Kidney (tissue), 14 donors: ENCODE data around the gene SPINK4. TPM values are rescaled to one million over a fixed set of nuclear protein-coding genes. Genes with fewer than 3 reads are reported as not detected.

ENCODE experiments used
- DNase-seq, 5 donors: peaks; one replicate each; pipeline ENCODE4 v3.0.0-alpha.2; 2013 to 2020
- FAIRE-seq: peaks from 2 replicates; lab custom pipeline; 2012; peaks lifted over from hg19 to GRCh38; lab: Jason Lieb, UNC
- H3K27ac ChIP-seq, 2 donors: one replicate each; pipeline ENCODE4 v1.7.0; 2013; ENCODE audit warnings: low read depth in 2 of 2, low read length in 2 of 2, inconsistent platforms in 1 of 2
- H3K27me3 ChIP-seq: one replicate; pipeline ENCODE4 v1.7.1; 2013; ENCODE audit warnings: low read length, inconsistent platforms; ENCODE audit not compliant: control insufficient read depth, insufficient read depth
- H3K36me3 ChIP-seq, 3 donors: one replicate each; pipeline versions ENCODE4 v1.7.0 to v1.7.1; 2013; ENCODE audit warnings: low read length in 3 of 3, control low read depth in 1 of 3, inconsistent platforms in 1 of 3; ENCODE audit not compliant: insufficient read depth in 3 of 3, control insufficient read depth in 2 of 3
- H3K4me1 ChIP-seq, 3 donors: one replicate each; pipeline versions ENCODE4 v1.7.0 to v1.7.1; 2013; ENCODE audit warnings: low read length in 3 of 3, inconsistent platforms in 1 of 3, low read depth in 1 of 3; ENCODE audit not compliant: control insufficient read depth in 2 of 3, insufficient read depth in 2 of 3
- H3K4me3 ChIP-seq, 3 donors: one replicate each; pipeline versions ENCODE4 v1.7.0 to v1.8.1; 2013; ENCODE audit warnings: low read length in 3 of 3, control low read depth in 1 of 3, inconsistent platforms in 1 of 3
- H3K9ac ChIP-seq, 3 donors: one replicate each; pipeline versions ENCODE4 v1.7.0 to v1.7.1; 2013; ENCODE audit warnings: low read length in 3 of 3, control low read depth in 1 of 3, inconsistent platforms in 1 of 3
- H3K9me3 ChIP-seq, 3 donors: one replicate each; pipeline versions ENCODE4 v1.7.0 to v1.7.1; 2013; ENCODE audit warnings: low read length in 3 of 3, control low read depth in 1 of 3, inconsistent platforms in 1 of 3; ENCODE audit not compliant: control insufficient read depth in 2 of 3, insufficient read depth in 1 of 3
- intact Hi-C: fragments of 100-400 bp; cut with DNase I; formaldehyde crosslinking; loops from one replicate; pipeline ENCODE4 v1.11.1; 2022
- polyA plus RNA-seq: library from polyadenylated mRNA; stranded (reverse); fragments of 350-450 nt; fragmentation: Illumina TruSeq; extraction: RNeasy Lipid Tissue Mini Kit (QIAGEN cat#74804); gene quantifications from one replicate; pipeline ENCODE4 v1.2.3, GENCODE V29; 2014; ENCODE audit warnings: low read depth, low replicate concordance; ENCODE audit not compliant: insufficient read depth
- total RNA-seq: library from RNA; stranded (reverse); fragmentation: NEBNext Ultra II Directional; extraction: Animal tissue kit (Norgen Biotek cat#: 25700); gene quantifications from one replicate; pipeline ENCODE4 v1.2.1, GENCODE V29; 2021
- TF ChIP-seq, protein P1 (sequence below): IDR thresholded peaks from 3 replicates; pipeline ENCODE4 v1.5.1; 2012; ENCODE audit warnings: mild to moderate bottlenecking, moderate library complexity, borderline replicate concordance; ENCODE audit not compliant: insufficient read depth; ENCODE audit errors: extremely low read depth
- donor health status: control.
- donor health status: control.
- donor health status: control.
- donor health status: control.
- donor health status: control.
- donor health status: DM: yes; HTN: yes; CAD: no.
- donor health status: Normal renal cell carcinoma (clear cell type).

The SPINK4 gene
- total and polyA plus RNA-seq, 2 donors from 2014 or later = not detected

DNA sequence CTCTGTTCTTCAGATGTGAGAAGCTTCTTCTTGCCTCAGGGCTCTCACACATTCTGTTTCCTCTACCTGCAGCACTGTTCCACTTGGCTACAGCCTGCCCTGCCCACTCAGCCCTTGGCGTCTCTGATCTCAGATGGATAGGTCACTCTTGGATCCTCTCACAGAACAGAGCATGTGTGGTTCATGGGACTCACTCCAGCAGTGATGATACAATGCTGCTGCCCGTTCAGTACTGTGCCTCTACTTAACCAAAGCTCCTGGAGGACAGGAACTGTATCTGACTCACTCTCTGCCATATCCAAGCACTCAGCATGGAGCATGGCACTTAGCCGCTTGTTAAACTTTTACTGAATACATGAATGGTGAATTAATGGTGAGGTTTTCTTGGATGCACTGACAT, 3.4 kb upstream of the SPINK4 start:
- H3K9ac ChIP-seq = no peak overlapping the region
- DNase-seq = no peak
- TF ChIP-seq, protein P1, sequence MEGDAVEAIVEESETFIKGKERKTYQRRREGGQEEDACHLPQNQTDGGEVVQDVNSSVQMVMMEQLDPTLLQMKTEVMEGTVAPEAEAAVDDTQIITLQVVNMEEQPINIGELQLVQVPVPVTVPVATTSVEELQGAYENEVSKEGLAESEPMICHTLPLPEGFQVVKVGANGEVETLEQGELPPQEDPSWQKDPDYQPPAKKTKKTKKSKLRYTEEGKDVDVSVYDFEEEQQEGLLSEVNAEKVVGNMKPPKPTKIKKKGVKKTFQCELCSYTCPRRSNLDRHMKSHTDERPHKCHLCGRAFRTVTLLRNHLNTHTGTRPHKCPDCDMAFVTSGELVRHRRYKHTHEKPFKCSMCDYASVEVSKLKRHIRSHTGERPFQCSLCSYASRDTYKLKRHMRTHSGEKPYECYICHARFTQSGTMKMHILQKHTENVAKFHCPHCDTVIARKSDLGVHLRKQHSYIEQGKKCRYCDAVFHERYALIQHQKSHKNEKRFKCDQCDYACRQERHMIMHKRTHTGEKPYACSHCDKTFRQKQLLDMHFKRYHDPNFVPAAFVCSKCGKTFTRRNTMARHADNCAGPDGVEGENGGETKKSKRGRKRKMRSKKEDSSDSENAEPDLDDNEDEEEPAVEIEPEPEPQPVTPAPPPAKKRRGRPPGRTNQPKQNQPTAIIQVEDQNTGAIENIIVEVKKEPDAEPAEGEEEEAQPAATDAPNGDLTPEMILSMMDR = no peak
- no peaks in the 10 kb centered on the region for H3K9me3 ChIP-seq
- H3K27ac ChIP-seq = no peak overlapping the region
- intact Hi-C loops = no loop called here
- H3K4me3 ChIP-seq = no peak overlapping the region
- peaks cover 0 to 8% (median 0%) of the 10 kb centered on the region in 3 donors for H3K4me1 ChIP-seq
- FAIRE-seq = no peak
- H3K27me3 ChIP-seq = no peaks in the 10 kb centered on the region
- H3K36me3 ChIP-seq = no peaks in the 10 kb centered on the region

DNA sequence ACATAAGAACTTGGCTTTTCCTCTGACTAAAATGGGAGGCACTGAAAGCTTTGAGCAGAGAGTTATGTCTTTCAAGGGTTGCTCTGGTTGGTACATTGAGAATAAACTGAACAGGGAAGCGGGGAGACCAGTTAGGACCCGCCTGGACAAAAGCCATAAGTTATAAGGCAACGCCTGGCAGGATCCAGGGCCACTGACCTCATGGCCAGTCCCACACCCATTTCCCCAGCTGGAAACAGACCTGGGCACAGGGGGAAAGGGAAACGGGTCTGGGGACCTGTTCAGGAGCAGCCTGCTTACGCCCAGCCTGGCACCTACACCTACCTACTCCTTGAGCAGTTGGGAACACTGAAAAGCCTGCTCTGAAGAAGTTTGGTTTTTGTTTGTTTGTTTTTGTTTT, 1.3 kb downstream of the SPINK4 start:
- intact Hi-C loops = no loop called here

DNA sequence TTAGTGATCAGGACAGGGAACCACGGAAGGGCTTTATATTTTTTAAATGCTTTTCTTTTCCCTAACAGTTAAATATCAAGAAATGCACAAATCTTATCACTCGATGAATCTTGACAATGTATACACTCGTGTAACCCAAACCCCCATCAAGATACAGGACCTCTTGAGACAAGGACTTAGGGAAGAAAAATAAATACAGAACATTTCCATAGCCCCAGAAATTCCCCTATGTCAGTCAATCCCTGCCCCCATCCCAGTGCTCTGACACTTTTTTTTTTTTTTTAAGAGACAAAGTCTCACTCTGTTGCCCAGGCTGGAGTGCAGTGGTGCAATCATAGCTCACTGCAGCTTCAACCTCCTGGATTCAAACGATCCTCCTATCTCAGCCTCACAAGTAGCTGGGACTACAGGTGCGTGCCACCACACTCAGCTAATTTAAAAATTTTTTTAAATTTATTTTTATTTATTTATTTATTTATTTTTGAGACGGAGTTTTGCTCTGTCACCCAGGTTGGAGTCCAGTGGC, 2.7 kb downstream of the SPINK4 start:
- intact Hi-C loops = no loop called here
- FAIRE-seq = no peak

More for the DNA sequence above, 1.3 kb downstream of the SPINK4 start:
- H3K4me1 ChIP-seq = peaks cover 0 to 6% (median 0%) of the 10 kb centered on the region in 3 donors
- no peak overlapping the region for H3K27ac ChIP-seq
- H3K9me3 ChIP-seq = no peaks in the 10 kb centered on the region
- FAIRE-seq (no peak), DNase-seq (no peak)
- no peaks in the 10 kb centered on the region for H3K36me3 ChIP-seq
- no peak overlapping the region for H3K9ac ChIP-seq
- TF ChIP-seq, protein P1 = no peak
- no peaks in the 10 kb centered on the region for H3K27me3 ChIP-seq
- H3K4me3 ChIP-seq = no peak overlapping the region

More for the DNA sequence above, 2.7 kb downstream of the SPINK4 start:
- Histone ChIP-seq H3K9me3 (no peaks in the 10 kb centered on the region), H3K4me3 (no peak overlapping the region), H3K27ac (no peak overlapping the region), H3K27me3 (no peaks in the 10 kb centered on the region), H3K36me3 (no peaks in the 10 kb centered on the region), H3K9ac (no peak overlapping the region), H3K4me1 (peaks cover 0 to 6% (median 0%) of the 10 kb centered on the region in 3 donors)
- no peak for DNase-seq
- TF ChIP-seq, protein P1 = no peak
